Endodermal cell (in vitro differentiated cells): ENCODE measurements around the gene CCDC15. TPM values are rescaled to one million over a fixed set of nuclear protein-coding genes. Genes with fewer than 3 reads are reported as not detected.

ENCODE experiments used
- DNase-seq: peaks from one replicate; pipeline ENCODE4 v3.0.0-alpha.2; 2017
- H3K27ac ChIP-seq: 2 replicates; pipeline ENCODE4 v1.5.1; 2013; ENCODE audit warnings: mild to moderate bottlenecking, low read depth, low read length, moderate library complexity
- H3K27me3 ChIP-seq: 2 replicates; pipeline ENCODE4 v1.6.1; 2013; ENCODE audit warnings: mild to moderate bottlenecking, low read length, moderate library complexity; ENCODE audit not compliant: insufficient read depth, control insufficient read depth, poor library complexity, severe bottlenecking
- H3K36me3 ChIP-seq: 2 replicates; pipeline ENCODE4 v1.7.0; 2013; ENCODE audit warnings: mild to moderate bottlenecking, low read length, moderate library complexity; ENCODE audit not compliant: control insufficient read depth, insufficient read depth
- H3K4me1 ChIP-seq: one replicate; pipeline ENCODE4 v1.7.0; 2013; ENCODE audit warnings: low read length; ENCODE audit not compliant: control insufficient read depth, insufficient read depth
- H3K4me3 ChIP-seq: 2 replicates; pipeline ENCODE4 v1.5.1; 2013; ENCODE audit warnings: mild to moderate bottlenecking, low read length, moderate library complexity
- H3K9ac ChIP-seq: 2 replicates; pipeline ENCODE4 v1.6.1; 2013; ENCODE audit warnings: mild to moderate bottlenecking, low read length, moderate library complexity; ENCODE audit not compliant: poor library complexity, severe bottlenecking; ENCODE audit errors: extremely low read depth
- H3K9me3 ChIP-seq: 2 replicates; pipeline ENCODE4 v1.6.1; 2013; ENCODE audit warnings: mild to moderate bottlenecking, low read length, moderate library complexity; ENCODE audit not compliant: control insufficient read depth
- H3K27ac Mint-ChIP-seq: 2 replicates; pipeline ENCODE4 v1.8.0; 2020; ENCODE audit warnings: mixed read lengths
- H3K27me3 Mint-ChIP-seq: 2 replicates; pipeline ENCODE4 v1.8.0; 2021; ENCODE audit warnings: mild to moderate bottlenecking, mixed read lengths; ENCODE audit not compliant: insufficient read depth
- H3K36me3 Mint-ChIP-seq: 2 replicates; pipeline ENCODE4 v1.8.0; 2020; ENCODE audit warnings: low read depth, mixed read lengths
- H3K4me1 Mint-ChIP-seq: 2 replicates; pipeline ENCODE4 v1.8.0; 2020; ENCODE audit warnings: mixed read lengths
- H3K4me3 Mint-ChIP-seq: 2 replicates; pipeline ENCODE4 v1.8.0; 2020; ENCODE audit warnings: mild to moderate bottlenecking, moderate library complexity, mixed read lengths
- H3K9me3 Mint-ChIP-seq: 2 replicates; pipeline ENCODE4 v1.8.0; 2020; ENCODE audit warnings: mild to moderate bottlenecking, mixed read lengths
- CTCF ChIP-seq: fragments of 200-600 bp; sonication (generic); conservative IDR thresholded peaks from 2 replicates; pipeline ENCODE4 v1.5.0; 2021; ENCODE audit warnings: antibody characterized with exemption, mild to moderate bottlenecking
- WGBS, 2 experiments: methylation state at CpG; one replicate each; pipeline versions ENCODE4 v1.1.5 to v1.1.7; 2013; ENCODE audit warnings: missing lambda C conversion rate in 2 of 2, mixed read lengths in 1 of 2; ENCODE audit not compliant: insufficient coverage in 1 of 2, insufficient read length in 1 of 2; 5-methylcytosine and 5-hydroxymethylcytosine counted together
- total RNA-seq, 2 donors: library from RNA; stranded (reverse); fragmentation: NEBNext Ultra II Directional in 1 of 2; extraction: Animal tissue kit (Norgen Biotek cat#: 25700) in 1 of 2; gene quantifications; 2 replicates in 1 of 2; 3 replicates in 1 of 2; pipeline ENCODE4 v1.2.1, GENCODE V29; 2021

CCDC15 gene
- total RNA-seq, 2 donors from 2014 or later = 3.3 TPM

DNA sequence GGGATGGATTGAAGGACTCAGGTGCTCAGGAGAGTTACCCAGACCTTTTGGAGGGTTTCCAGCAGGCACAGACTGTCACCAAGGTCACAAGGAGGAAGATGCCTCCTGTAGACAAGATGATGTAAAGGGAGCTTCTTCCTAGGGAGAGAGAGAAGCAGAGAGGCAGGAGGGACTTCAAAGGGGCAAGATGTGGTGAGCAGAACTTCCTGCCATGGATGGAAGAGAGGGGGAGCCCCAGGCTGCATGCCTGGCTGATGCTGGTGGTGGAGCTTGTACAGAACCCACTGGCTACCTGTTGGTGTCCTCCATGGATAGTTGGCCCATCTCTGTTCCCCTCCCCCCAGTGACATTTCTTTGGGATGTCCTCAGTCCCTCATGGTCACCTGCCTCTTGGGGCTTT is 30.7 kb upstream of the CCDC15 start:
- no peak overlapping the region for H3K9ac ChIP-seq
- no peak for DNase-seq
- H3K27me3 Mint-ChIP-seq = peaks cover 73% of the 10 kb centered on the region
- H3K27ac Mint-ChIP-seq = no peak overlapping the region
- no peak for TF ChIP-seq CTCF
- no peaks in the 10 kb centered on the region for H3K4me1 Mint-ChIP-seq
- H3K4me3 ChIP-seq = no peak overlapping the region
- H3K27me3 ChIP-seq = peaks cover 52% of the 10 kb centered on the region
- H3K9me3 Mint-ChIP-seq = no peaks in the 10 kb centered on the region
- H3K36me3 ChIP-seq = no peaks in the 10 kb centered on the region
- no peaks in the 10 kb centered on the region for H3K4me1 ChIP-seq
- H3K4me3 Mint-ChIP-seq = no peak overlapping the region
- H3K36me3 Mint-ChIP-seq = no peaks in the 10 kb centered on the region
- H3K27ac ChIP-seq = no peak overlapping the region
- no peaks in the 10 kb centered on the region for H3K9me3 ChIP-seq

DNA sequence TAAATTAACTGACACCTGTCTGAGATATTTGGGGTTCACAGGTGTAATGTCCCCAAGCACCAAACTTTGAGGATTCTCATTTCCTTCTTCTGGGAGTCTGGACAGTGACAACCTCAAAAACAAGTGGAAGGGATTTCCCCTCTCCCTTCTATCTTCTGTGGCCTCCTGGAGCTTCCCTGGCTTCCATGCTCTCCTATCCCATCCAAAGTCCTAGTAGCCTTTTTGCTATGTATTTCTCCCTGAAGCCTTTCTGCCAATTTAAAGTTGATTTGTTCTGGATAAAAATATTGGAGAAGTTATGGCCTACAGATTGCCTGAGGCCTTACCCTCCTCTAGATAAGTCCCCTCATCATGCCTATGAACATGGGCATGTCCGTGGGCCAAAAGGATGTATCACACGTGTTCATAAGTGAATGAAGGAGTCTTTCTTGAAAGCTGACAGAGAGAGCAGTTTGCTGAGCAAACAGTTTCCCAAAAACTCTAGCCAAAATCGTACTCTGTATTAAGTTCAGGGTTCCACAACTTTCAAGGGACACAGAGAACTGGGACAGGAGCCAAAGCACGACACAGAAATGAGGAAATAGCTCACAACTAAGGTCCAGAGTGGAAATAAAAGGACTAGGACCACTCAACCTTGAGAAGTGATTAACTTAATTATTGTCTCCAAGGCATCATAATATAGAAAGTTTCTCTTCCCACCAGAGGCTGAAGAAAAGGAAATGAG is 24.9 kb upstream of the CCDC15 start:
- no peaks in the 10 kb centered on the region for H3K36me3 ChIP-seq
- WGBS, 2 experiments = 75 to 77% methylated on average over 3 to 4 of the region's 4 CpGs
- peaks cover 36% of the 10 kb centered on the region for H3K27me3 Mint-ChIP-seq

GRCh38 chr11:124930799-124931198 is 23.2 kb upstream of the CCDC15 start:
- Histone ChIP-seq H3K27me3 (peaks cover 3% of the 10 kb centered on the region), H3K4me3 (no peak overlapping the region), H3K36me3 (no peaks in the 10 kb centered on the region), H3K27ac (no peak overlapping the region), H3K4me1 (no peaks in the 10 kb centered on the region), H3K9me3 (no peaks in the 10 kb centered on the region), H3K9ac (no peak overlapping the region)
- H3K27me3 Mint-ChIP-seq = peaks cover 24% of the 10 kb centered on the region
- no peak overlapping the region for H3K27ac Mint-ChIP-seq
- H3K4me3 Mint-ChIP-seq = no peak overlapping the region
- H3K36me3 Mint-ChIP-seq = no peaks in the 10 kb centered on the region
- no peak for DNase-seq
- H3K9me3 Mint-ChIP-seq = no peaks in the 10 kb centered on the region
- WGBS, 2 experiments = 100% methylated on average over 1 of the region's 3 CpGs; no CpG with 5 or more reads in 1 of the 2 experiments
- H3K4me1 Mint-ChIP-seq = no peaks in the 10 kb centered on the region
- no peak for TF ChIP-seq CTCF

More for the DNA sequence above, 24.9 kb upstream of the CCDC15 start:
- no peak for TF ChIP-seq CTCF
- no peak for DNase-seq
- no peak overlapping the region for H3K27ac ChIP-seq
- H3K4me3 Mint-ChIP-seq = no peak overlapping the region
- H3K9me3 Mint-ChIP-seq = no peaks in the 10 kb centered on the region
- no peaks in the 10 kb centered on the region for H3K4me1 ChIP-seq
- no peaks in the 10 kb centered on the region for H3K9me3 ChIP-seq
- H3K4me3 ChIP-seq = no peak overlapping the region
- H3K27ac Mint-ChIP-seq = no peak overlapping the region
- H3K36me3 Mint-ChIP-seq = no peaks in the 10 kb centered on the region
- no peak overlapping the region for H3K9ac ChIP-seq
- H3K27me3 ChIP-seq = peaks cover 5% of the 10 kb centered on the region
- H3K4me1 Mint-ChIP-seq = no peaks in the 10 kb centered on the region
